GM11168 (cell line): ENCODE results near the gene LCE1F.

ENCODE experiments used
- in situ Hi-C: fragments of 300-500 bp; cut with MboI; formaldehyde crosslinking; loops from one replicate; pipeline ENCODE4 v1.12.0; 2022; ENCODE audit warnings: low sequenced_read_pairs; ENCODE audit not compliant: unreplicated experiment

Gene LCE1F, protein sequence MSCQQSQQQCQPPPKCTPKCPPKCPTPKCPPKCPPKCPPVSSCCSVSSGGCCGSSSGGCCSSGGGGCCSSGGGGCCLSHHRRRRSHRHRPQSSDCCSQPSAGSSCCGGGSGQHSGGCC

DNA sequence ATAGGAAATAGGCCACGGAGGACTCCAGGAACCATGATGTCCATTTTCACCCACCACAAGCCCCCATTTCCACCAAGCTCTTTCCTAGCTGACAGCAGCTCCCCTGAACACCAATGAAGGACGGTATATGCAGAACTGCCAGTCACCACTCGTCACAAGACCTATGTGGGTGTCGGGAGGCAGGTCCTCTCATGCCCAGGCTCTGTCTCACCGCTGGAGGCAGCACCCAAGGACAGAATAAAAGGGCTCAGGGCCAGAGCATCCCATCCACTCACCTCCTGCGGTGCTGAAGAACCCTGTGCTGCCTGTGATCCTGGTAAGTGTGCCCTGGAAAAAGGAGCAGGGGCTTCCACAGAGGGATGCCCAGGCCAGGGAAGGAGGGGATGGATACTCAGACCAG lies at the start of gene LCE1F:
LCE1F (plus strand) TSS at position 266 of the 400 bp plus-strand sequence. CDS start 1,232 bp downstream, outside the sequence.
- in situ Hi-C loops, result no loop called here

DNA sequence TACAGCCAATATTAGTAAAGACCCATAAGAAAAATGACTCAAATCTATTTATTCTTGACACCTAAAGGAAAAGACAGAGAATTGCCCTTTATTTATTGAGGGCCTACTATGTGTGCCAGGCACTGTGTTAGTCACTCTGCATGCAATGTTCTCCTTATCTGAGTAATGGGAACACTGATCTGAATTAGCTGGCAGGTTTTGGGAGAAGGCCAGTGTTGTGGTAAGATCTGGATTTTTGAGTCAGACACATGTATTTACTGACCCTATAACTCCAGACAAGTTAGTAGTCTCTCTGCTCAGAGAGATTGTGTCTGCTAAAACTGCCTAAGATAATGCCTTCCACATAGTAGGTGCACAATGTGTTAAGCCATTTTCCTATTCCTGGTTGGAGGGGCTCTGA lies 49.7 kb upstream of the LCE1F start:
- in situ Hi-C loops, result no loop called here

DNA sequence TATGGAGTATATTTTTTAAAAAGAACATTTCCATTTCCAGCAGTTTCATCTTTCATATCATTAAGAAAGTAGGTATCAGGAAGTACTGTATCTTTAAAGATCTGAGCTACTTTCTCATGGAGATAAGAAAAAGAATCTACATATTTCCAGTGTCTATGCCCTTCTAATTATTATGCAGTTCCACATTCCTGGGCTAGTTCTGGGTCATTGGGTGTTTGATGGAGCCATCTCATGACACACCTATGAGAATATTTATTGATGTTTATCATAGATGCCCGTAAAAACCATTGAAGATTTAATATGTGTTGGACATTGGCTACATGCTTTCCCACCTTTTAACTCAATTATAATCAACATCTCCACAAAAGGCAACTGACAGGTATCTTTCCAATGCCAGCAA lies 46.0 kb upstream of the LCE1F start:
- in situ Hi-C loops, result no loop called here

DNA sequence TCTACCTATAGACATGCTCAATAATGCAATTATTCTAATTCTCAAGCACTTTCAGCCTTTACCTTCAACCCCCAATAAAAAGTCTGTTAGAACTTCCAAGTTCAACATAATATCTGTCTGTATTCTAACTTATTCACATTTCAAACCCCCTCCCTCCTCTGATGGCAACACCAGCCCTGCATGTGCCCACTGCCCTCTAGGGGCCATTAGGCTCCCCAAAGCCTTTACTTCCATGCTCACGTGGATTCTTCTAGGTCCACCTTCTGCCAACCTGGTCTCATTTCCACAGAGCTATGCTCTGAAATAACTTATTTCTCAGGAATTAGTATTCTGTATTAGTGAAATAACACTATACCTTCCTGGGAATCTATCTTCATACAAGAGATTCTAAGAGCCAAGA lies 39.3 kb upstream of the LCE1F start:
- in situ Hi-C loops, result no loop called here

DNA sequence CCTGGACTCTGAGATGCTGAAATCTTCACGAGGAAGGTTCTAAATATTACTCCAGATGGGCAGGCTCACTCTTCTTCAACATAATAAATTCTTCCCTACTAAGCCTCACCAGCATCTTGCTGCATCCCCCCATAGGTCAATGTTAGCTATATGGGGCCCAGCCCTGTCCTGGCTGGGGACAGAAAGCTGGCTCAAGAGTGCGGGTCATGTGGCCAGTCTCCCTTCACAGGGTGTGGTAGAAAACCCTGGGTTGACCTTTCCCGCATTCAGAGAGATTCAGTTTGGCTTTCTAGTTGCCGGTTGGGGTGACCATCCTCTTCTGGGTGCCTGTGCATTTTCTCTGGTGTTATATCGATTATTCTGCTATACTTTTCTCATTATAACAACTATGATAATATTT lies 36.9 kb upstream of the LCE1F start:
- in situ Hi-C loops, result no loop called here

DNA sequence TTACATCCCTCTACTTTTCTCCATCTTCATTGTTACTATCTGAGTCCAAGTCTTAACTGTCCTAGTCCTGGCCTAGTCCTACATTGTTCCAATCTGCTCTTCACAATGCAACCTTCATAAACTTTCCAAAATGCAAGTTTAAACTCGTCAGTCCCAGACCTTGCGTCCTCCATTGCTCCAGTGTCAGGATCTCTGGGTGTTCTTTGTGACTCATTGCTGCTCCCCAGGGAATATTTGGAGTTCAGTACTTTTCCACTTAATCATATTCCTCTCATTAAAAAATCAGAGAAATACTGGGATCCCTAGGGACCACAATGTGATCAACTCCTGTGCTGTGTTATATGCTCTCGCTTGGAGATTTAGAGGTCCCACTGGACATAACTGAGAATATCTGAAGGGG lies 35.1 kb upstream of the LCE1F start:
- in situ Hi-C loops, result no loop called here

DNA sequence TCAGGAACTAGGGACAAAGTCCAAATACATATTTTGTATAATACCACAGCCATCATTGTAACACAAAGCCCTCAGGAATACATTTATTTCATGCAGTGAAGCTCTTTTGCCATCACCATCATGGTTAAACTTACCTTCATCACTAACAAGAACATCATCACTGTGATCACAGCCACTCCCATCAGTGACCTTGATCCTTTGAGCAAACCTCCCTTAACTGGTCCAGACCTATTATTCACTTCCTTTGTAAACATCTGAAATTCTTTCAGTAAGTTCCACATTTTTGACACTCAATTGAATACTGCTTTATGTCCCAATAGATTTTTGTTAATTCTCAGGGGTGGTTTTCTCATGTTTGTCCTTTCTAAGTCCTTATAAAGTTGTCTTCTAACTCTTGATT lies 33.3 kb upstream of the LCE1F start:
- in situ Hi-C loops, result no loop called here

DNA sequence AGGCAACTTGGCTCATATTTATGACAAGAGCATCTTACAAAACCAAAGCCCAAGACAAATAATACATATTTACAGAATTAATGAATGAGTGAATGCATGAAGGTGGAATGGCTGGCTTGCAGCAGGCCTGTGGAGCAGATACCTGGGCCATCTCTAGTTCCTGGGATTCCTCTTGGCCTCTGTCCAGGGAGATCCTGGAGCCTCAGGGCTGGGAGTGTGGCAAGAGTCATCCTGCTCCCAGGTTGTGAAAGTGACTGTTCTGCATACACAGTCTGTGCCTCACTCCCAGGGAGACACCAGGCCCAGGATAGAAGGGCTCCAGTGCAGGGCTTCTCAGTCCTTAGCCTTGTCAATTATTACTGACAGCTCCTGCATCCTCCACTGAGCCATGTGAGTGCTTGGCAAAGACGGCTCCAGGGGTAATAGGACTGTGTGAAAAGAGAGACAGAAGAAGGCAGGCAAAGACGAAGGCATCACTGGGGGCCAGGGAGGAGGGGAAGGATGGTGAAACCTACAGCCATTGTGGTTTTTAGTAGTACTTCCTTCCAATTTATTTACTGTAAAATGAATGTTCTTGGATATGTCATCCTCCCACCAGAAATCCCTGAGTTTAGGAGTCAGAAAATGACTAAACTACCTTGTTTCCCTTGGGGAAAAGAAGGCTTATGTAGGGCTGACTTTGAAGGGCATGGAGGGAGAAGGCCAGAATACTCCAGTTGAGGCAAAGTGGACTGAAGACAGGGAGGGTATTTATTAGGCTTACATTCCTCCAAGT lies 31.4 kb upstream of the LCE1F start:
- in situ Hi-C loops, result no loop called here

DNA sequence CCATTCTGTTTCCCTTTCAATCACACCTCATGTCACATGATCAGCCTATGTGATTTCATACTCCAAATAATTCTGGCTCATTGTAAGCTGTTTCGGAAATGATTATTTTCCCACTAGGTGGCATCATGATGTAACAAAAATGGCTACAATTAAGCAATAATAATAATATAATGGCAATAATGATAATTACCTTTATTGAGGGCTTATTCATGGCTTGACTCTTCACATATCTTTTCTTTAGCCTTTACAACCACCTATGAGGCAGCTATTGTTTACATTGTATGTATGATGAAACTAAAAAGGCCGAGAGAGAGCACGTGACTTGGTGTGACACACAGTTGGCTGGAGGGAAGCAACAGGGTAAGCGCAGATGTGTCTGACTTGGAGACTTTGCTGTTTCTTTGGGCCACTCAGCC lies 29.6 kb upstream of the LCE1F start:
- in situ Hi-C loops, result no loop called here

DNA sequence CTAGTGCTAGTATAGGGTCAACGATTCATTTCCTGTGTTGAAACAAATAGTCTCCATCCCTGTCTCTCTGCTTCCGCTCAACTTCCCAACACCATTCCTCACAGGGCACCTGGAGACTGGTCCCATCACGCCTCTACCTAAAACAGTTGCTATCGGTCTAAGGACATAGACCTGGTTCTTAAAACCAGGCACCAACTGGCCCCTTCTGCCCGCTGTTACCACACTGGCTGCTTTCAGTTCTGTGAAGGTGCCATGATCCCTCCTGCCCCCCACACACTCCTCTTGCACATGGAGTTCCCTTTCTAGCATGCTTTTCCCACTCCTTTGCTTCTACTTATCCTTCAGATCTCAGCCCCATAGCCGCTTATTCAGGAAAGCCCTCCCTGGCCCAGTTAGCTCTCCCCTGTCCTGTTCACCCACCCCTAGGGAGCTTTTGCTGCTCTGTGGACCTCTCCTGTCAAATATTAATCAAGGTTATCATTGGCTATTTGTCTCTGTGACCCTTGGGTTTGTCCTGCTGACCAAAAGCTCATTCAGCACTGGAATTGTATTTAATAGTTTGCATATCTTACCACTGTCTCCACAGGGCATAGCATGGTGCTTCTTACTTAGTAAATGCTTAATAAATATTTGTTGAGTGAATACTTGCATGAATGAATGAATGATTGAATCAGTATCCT lies 29.0 kb upstream of the LCE1F start:
- in situ Hi-C loops, result no loop called here

DNA sequence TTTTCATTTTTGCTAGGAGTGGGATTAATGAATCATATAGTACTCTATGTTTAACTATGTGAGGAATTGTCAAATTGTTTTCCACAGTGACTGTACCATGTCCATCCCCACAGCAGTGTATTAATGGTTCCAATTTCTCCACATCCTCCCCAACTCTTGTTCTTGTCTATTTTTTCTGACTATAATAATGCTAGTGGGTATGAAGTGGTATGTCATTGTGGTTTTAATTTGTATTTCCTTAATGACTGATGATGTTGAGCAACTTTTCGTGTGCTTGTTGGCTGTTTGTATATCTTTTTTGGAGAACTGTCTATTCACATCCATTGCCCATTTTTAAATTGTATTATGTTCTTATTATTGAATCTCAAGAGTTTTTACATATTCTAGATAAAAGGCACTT lies 27.1 kb upstream of the LCE1F start:
- in situ Hi-C loops, result no loop called here

DNA sequence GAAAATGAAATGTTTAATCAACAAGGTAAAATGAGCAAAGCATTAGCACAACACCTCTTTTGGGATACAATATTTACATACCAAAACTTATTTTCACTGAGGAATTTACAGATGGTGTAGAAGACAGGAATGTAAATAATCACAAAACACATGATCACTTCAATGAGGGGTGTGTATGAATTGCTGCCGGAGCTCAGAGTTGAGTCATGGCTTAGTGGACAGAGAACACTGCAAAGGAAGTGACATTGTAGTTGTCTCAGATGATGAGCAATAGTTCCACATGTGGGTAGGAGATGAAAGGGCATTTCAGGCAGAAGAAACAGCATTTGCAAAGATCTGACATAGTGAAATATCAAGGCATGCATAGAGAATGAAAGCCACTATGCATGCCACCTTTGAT lies 22.7 kb upstream of the LCE1F start:
- in situ Hi-C loops, result no loop called here

DNA sequence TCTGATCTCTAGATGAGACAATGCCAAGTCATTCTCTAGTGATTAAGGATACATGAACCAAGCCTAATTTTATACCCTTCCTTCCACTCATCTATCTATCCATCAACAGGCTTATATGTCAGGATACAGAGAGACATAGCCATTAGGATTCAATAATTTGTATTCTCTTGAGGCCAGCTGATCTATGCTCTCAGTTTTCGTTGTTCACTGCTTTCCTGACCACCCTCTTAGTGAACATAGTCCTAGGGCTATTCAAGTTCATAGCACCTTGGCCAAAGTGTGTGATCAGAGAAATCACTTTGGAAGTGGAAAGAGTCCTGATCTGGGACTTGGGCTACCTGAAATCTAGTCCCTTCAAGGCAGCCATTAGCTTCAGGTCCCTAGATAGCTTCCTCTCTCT lies 21.4 kb upstream of the LCE1F start:
- in situ Hi-C loops, result no loop called here

DNA sequence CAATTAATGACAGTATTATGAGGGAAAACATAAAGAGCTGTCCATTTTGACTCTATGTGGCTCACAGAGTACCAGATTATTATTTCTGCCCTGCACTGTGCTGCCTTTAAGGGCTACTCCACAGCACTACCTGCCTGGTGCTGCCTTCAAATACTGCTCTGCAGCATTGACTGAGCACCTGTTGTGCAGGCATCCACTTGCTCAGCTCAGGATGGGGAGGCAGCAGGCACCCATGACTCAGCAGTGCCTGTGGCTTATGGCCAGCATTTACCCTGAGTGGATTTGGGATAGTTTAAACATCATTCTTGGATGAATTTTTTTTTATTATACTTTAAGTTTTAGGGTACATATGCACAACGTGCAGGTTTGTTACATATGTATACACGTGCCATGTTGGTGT lies 18.1 kb upstream of the LCE1F start:
- in situ Hi-C loops, result no loop called here

DNA sequence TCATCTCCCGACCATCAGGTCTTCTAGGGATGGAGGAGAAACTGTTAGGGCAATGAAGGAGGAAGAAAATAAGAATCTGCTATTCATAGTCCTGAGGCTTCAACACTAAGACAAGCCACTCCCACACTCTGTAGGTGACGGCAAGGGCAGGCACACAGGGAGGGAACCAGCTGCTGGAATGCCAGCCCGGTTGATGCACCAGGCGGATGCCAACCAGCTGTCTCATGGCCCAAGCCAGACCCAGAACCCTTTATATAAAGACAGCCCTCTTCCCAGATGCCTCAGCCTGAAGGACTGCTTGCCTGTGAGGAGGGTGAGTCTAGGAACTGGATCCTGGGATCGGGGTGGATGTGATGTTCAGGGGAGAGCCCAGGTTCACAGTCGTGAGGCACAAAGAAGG lies 17.2 kb upstream of the LCE1F start, which contains the start of gene KPRP:
KPRP (plus strand) TSS at position 279 of the 400 bp plus-strand sequence. CDS start 1,564 bp downstream, outside the sequence.
- in situ Hi-C loops, result no loop called here

DNA sequence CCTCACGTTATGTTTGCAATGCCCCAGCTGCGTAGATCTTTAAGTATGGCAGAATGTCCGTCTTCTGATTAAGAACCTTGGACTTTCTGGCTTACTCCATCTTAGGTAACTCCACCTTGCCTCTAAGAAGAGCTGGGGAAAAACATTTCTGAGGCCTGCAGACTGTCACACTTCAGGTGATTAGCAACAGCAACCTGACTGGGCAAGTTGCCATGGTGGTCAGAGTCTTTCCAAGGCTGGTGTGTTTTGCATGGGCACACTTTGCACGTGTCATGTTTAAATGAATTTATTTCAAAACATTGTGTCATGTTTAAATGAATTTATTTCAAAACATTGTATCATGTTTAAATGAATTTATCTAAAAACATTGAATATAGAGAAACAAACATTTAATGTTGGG lies 16.3 kb upstream of the LCE1F start:
- in situ Hi-C loops, result no loop called here

DNA sequence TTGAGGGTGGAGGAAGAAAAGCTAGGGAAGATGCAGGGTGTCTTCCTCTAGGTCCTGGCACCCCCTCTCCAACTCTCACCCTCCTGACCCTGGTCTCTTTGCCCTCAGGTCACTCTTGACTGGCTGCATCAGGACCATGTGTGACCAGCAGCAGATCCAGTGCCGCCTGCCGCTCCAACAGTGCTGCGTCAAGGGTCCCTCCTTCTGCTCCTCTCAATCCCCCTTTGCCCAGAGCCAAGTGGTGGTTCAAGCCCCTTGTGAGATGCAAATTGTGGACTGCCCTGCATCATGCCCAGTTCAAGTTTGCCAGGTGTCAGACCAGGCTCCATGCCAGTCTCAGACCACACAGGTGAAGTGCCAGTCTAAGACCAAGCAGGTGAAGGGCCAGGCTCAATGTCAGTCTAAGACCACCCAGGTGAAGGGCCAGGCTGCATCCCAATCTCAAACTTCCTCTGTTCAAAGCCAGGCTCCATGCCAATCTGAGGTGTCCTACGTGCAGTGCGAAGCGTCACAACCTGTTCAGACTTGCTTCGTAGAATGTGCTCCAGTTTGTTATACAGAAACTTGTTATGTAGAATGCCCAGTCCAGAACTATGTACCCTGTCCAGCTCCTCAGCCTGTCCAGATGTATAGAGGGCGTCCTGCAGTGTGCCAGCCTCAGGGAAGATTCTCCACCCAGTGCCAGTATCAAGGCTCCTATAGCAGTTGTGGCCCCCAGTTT lies 15.3 kb upstream of the LCE1F start:
- in situ Hi-C loops, result no loop called here

DNA sequence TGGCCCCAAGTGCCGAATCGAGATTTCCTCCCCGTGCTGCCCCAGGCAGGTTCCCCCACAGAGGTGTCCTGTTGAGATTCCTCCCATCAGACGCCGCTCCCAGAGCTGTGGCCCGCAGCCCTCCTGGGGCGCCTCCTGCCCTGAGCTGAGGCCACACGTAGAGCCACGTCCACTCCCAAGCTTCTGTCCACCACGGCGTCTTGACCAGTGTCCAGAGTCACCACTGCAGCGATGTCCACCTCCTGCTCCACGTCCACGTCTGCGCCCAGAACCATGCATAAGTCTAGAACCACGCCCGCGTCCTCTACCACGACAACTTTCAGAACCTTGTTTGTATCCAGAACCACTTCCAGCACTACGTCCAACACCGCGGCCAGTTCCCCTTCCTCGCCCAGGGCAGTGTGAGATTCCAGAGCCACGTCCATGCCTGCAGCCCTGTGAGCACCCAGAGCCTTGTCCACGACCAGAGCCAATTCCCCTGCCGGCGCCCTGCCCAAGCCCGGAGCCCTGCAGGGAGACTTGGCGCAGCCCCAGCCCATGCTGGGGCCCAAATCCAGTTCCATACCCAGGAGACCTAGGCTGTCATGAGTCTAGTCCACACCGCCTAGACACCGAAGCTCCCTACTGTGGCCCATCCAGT lies 14.3 kb upstream of the LCE1F start:
- in situ Hi-C loops, result no loop called here

DNA sequence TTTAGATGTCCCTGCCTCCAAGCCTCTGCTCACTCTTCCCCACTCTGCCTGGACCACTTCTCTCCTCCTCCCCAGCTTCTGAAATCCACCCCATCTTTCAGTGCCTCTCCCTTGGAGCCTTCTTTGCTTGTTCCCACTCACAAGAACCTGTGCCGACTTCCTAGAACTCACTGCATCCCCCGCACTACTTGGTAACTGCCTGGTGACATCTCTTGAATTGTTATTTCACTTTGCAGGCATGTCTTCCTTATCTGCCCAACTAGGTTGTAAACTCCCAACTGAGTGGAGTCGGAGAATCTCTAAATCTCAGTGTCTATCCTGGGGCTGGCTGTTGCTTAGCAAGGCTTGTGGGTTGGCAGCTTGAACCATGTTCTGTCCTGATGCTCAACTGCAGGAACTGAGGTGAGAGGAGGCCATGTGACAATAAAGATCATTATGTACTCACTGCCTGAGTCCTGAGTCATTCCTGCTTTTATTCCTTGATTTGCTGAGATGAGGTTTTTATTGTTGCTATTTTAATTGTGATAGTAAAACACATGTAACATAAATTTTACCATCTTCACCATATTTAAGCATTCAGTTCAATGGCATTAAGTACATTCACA lies 13.2 kb upstream of the LCE1F start:
- in situ Hi-C loops, result no loop called here
